ENCODE results near the gene OPHN1.

Gene OPHN1

DNA sequence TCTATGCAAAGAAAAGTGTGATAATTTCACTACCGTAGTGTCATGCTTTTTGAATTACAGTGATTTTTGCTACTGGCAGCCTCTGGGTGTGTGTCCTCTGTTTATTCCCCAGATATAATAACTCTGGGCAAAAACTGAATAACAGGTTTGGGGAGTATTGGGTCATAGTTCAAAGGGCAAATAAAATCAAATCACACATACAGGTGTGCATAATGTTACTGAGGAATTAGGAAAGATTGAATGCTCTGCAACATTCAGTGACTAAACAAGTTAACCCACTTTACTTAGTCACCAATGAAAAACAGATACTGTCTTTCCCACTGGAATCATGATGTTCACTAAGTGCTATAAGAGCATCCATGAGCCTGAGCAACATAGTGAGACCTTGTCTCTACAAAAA, 224.3 kb downstream of the OPHN1 start:
- no peak for TF ChIP-seq CTCF (IDR thresholded peaks at IDR 0.05; ENCODE audit: control extremely low read depth, extremely low read depth, low read depth, missing control alignments)
- ChIA-PET CTCF (no interaction called here), POLR2A (no interaction called here)
- no peak for DNase-seq (ENCODE audit: extremely low spot score)

DNA sequence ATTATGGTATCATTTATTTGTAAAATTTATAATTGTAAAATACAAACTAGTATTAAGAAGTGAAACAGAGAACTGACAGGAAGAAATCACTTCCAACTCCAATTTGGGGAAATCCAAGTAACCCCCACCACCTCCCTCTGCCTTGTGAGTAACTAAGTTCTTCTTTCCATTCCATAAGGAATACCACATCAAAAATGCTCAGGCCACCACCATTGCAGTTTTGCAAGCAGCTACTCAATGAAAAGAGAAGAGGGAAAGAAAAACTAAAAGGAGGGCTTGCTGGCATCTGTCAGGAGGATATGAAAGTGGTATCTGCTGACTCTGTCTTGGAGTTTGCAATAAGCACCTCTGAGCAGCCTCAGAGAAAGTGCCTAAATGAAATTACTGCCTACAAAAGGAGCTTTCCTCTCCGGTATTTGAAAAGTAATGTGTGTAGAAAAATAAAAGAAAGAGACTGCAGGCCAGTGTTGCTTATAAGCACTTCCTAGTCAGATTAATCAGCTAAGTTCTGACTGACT, 228.7 kb downstream of the OPHN1 start:
- DNase-seq (ENCODE audit: extremely low spot score), result no peak
- ChIA-PET POLR2A (no interaction called here), CTCF (no interaction called here)
- TF ChIP-seq CTCF (IDR thresholded peaks at IDR 0.05; ENCODE audit: control extremely low read depth, extremely low read depth, low read depth, missing control alignments), result no peak

DNA sequence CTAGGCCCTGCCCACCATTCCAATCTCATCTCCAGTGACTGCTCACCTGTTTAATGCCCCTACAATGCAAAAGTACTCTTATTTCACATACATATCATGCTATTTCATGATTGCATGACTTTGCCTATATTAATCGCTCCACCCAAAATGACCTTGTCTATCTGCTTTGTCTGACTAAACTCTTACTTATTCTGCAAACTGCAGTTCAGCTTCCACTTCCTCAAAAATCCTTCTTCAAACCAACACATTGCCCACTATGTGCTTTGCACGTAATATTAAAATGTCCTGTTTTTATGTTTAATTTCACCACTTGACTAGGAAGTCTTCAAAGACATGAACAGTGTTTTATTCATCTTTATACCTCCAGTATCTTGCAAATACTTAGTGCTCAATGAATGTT, 229.6 kb downstream of the OPHN1 start:
- CTCF ChIA-PET, result no interaction called here
- TF ChIP-seq CTCF (IDR thresholded peaks at IDR 0.05; ENCODE audit: control extremely low read depth, extremely low read depth, low read depth, missing control alignments), result no peak
- no peak for DNase-seq (ENCODE audit: extremely low spot score)
- POLR2A ChIA-PET, result no interaction called here

- ChIA-PET POLR2A (no interaction called here), CTCF (no interaction called here)
- DNase-seq (ENCODE audit: extremely low spot score), result no peak
- no peak for TF ChIP-seq CTCF (IDR thresholded peaks at IDR 0.05; ENCODE audit: control extremely low read depth, extremely low read depth, low read depth, missing control alignments)
Observed at GRCh38 chrX:68203211-68203610, 230.1 kb downstream of the OPHN1 start.

DNA sequence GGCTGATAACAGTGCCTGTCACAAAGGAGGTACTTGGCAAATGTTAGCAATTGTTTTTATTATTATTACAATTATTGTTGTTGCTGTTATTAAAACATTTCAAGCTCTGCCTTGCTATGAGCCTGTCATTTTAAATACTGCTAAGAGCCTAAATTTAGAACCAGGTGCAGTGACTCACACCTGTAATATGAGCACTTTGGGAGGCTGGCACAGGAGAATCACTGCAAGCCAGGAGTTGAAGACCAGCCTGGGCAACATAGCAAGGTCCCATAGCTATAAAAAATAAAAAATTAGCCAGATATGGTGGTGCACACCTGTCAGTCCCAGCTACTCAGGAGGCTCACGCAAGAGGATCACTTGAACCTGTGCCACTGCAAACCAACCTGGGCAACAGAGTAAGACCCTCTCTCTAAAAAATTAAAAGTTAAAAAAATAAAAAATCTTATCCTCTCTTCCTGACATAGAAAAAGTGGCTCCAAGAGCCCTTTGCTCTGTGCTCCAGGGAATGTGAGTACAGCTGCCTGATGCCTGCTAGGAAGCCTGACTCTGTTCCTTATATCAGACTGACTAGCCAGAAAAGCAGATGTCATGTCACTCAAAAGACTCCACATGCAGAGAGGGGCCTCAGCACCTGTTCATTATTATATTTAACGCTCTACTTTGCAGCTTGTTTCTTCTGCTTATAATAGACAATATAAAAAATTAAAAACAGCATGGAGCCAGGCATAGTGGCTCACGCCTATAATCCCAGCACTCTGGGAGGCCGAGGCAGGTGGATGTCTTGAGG, 234.0 kb downstream of the OPHN1 start:
- ChIA-PET POLR2A (no interaction called here), CTCF (no interaction called here)
- no peak for TF ChIP-seq CTCF (IDR thresholded peaks at IDR 0.05; ENCODE audit: control extremely low read depth, extremely low read depth, low read depth, missing control alignments)
- DNase-seq (ENCODE audit: extremely low spot score), result no peak

DNA sequence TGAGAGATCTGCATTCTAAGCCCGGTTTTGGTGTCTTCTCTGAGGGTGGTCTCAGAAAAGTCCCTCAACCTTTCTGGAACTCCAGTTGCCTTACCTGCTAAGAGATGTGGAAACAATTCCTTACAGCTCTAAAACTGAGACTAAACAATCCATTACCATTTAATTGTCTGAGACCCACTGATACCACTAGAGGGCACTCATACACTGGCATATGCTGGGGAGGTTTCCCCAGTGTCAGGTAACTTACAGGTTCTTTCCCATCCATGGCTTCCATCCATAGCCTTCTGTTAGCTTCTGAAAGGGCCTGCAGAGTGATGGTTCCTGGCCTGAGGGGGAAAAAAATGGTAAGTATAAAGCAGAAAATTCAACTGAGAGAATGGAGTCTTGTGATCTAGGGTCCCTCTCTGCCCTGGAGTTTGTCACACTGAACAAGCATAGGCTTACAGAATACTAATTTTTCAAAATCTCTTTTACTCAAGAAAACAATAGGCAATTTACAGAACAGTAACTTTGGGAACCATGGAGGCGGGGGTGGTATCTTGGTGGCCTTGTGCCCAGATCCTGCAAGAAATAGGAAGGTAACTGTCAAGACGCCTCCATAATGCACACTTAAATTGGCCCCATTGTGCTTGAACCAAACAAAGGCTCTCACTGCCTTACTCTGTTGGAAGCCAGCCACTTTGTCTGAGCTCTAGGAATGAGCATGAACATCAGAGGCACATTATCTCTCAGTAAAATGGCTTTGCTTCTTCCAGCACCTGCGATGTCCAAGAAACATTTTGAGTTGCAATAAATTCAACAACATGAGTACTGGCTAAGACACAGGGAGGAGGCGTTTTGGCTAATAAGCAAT, 236.1 kb downstream of the OPHN1 start:
- ChIA-PET POLR2A (no interaction called here), CTCF (interaction anchor here (0.7 to 1.6 kb wide), 8 partner anchors 14 to 624 kb away, joined by 3 to 24 read pairs (median 3); no protein-coding TSS in a partner anchor)
- peak; percentile 51 for TF ChIP-seq CTCF (IDR thresholded peaks at IDR 0.05; ENCODE audit: control extremely low read depth, extremely low read depth, low read depth, missing control alignments)
- peak; percentile 35 for DNase-seq (ENCODE audit: extremely low spot score)

Data from GM10248 (cell line).